GM12878 (cell line): Measurements from ENCODE around the gene C19orf12.

Experiments
- ATF7 ChIP-seq: fragments of 450-650 bp; IDR thresholded peaks from 2 replicates; pipeline ENCODE4 v1.6.1; 2016; ENCODE audit warnings: low read depth, mild to moderate bottlenecking
- CEBPB ChIP-seq, 2 experiments: fragments of 150-350 bp in 1 of 2; IDR thresholded peaks; 2 replicates each; pipeline ENCODE4 v1.6.1; 2012 to 2014; ENCODE audit warnings: low read depth in 2 of 2, low read length in 2 of 2, borderline replicate concordance in 1 of 2, inconsistent platforms in 1 of 2
- CHD2 ChIP-seq: IDR thresholded peaks from 2 replicates; pipeline ENCODE4 v1.6.1; 2011; ENCODE audit warnings: low read depth, low read length, improper control_type of control experiment, borderline replicate concordance
- GABPA ChIP-seq: IDR thresholded peaks from 2 replicates; pipeline ENCODE4 v1.6.1; 2014; ENCODE audit warnings: antibody characterized with exemption, low read depth, mild to moderate bottlenecking, inconsistent platforms
- NR2C1 ChIP-seq: fragments of 450-650 bp; IDR thresholded peaks from 2 replicates; pipeline ENCODE4 v1.6.1; 2017; ENCODE audit warnings: antibody characterized with exemption, mild to moderate bottlenecking, moderate library complexity
- POLR2A ChIP-seq: IDR thresholded peaks from 2 replicates; pipeline ENCODE4 v1.6.1; 2011; ENCODE audit warnings: low read depth, mild to moderate bottlenecking, low read length
- RBBP5 ChIP-seq: fragments of 200-600 bp; sonication (generic); conservative IDR thresholded peaks from 2 replicates; pipeline ENCODE4 v1.6.1; 2016
- TAF1 ChIP-seq: IDR thresholded peaks from 2 replicates; pipeline ENCODE4 v1.6.1; 2011; ENCODE audit warnings: mild to moderate bottlenecking, low read depth, low read length, borderline replicate concordance
- TCF12 ChIP-seq: IDR thresholded peaks from 2 replicates; pipeline ENCODE4 v1.6.1; 2011; ENCODE audit warnings: low read depth, mild to moderate bottlenecking, low read length
- ZNF384 ChIP-seq: IDR thresholded peaks from 2 replicates; pipeline ENCODE4 v1.6.1; 2012; ENCODE audit warnings: low read depth, mild to moderate bottlenecking, low read length, improper control_type of control experiment, borderline replicate concordance
- TF ChIP-seq, protein P1 (sequence below), 3 experiments: IDR thresholded peaks in 2 of 3; conservative IDR thresholded peaks in 1 of 3; 2 replicates each; pipeline ENCODE4 v1.5.1; 2011; ENCODE audit warnings: low read depth in 3 of 3, low read length in 3 of 3, mild to moderate bottlenecking in 3 of 3, control low read depth in 2 of 3, moderate library complexity in 2 of 3, inconsistent platforms in 1 of 3, mixed read lengths in 1 of 3; ENCODE audit not compliant: control insufficient read depth in 2 of 3, insufficient read depth in 1 of 3; ENCODE audit errors: extremely low read depth in 1 of 3
- TF ChIP-seq, protein P2 (sequence below): IDR thresholded peaks from 2 replicates; pipeline ENCODE4 v1.6.1; 2012; ENCODE audit warnings: mild to moderate bottlenecking, low read depth, low read length
- TF ChIP-seq, protein P3 (sequence below): fragments of 150-350 bp; IDR thresholded peaks from 2 replicates; pipeline ENCODE4 v1.6.1; 2016; ENCODE audit warnings: low read depth, low read length

DNA sequence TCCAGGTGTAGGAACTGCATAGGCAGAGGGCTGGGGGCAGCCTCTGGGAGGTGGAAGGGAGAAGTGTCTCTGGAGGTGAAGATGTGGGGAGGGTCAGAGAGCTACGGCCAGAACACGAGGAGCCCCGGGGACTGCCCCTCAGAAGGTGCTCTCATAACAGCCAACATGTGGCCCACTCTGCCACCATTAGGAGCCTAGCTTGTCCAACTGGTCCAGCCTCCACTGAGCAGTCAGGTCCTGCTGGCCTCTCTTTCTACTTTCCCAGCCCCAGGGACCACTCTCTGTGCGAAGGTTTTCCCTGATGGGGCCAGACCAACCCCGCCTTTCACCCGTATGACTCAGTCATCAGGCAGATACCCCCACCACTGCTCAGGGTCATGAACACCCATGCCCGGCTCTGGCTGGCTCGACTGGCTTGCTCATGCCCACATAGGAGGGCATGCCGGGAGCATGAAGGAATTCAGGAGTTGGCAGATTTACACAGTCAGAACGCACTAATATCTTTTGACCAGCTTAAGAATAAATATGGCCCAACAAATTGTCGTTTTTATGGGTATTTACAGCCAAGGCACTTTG, 37.5 kb upstream of the C19orf12 start:
- TF ChIP-seq NR2C1 (no peak), ZNF384 (no peak), TCF12 (no peak), ATF7 (no peak), TAF1 (no peak), RBBP5 (no peak), POLR2A (no peak), GABPA (no peak), CEBPB (IDR thresholded peaks at IDR 0.05; ENCODE audit: borderline replicate concordance in 1 of 2, low read depth in 2 of 2, low read length in 2 of 2) (no peak), CHD2 (no peak)
- TF ChIP-seq, protein P1, sequence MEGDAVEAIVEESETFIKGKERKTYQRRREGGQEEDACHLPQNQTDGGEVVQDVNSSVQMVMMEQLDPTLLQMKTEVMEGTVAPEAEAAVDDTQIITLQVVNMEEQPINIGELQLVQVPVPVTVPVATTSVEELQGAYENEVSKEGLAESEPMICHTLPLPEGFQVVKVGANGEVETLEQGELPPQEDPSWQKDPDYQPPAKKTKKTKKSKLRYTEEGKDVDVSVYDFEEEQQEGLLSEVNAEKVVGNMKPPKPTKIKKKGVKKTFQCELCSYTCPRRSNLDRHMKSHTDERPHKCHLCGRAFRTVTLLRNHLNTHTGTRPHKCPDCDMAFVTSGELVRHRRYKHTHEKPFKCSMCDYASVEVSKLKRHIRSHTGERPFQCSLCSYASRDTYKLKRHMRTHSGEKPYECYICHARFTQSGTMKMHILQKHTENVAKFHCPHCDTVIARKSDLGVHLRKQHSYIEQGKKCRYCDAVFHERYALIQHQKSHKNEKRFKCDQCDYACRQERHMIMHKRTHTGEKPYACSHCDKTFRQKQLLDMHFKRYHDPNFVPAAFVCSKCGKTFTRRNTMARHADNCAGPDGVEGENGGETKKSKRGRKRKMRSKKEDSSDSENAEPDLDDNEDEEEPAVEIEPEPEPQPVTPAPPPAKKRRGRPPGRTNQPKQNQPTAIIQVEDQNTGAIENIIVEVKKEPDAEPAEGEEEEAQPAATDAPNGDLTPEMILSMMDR (IDR thresholded peaks at IDR 0.05 in 2 of 3, conservative IDR thresholded peaks at IDR 0.05 in 1 of 3; ENCODE audit: control insufficient read depth in 2 of 3, extremely low read depth in 1 of 3, insufficient read depth in 1 of 3, low read depth in 3 of 3, low read length in 3 of 3), result no peak
- TF ChIP-seq, protein P2, sequence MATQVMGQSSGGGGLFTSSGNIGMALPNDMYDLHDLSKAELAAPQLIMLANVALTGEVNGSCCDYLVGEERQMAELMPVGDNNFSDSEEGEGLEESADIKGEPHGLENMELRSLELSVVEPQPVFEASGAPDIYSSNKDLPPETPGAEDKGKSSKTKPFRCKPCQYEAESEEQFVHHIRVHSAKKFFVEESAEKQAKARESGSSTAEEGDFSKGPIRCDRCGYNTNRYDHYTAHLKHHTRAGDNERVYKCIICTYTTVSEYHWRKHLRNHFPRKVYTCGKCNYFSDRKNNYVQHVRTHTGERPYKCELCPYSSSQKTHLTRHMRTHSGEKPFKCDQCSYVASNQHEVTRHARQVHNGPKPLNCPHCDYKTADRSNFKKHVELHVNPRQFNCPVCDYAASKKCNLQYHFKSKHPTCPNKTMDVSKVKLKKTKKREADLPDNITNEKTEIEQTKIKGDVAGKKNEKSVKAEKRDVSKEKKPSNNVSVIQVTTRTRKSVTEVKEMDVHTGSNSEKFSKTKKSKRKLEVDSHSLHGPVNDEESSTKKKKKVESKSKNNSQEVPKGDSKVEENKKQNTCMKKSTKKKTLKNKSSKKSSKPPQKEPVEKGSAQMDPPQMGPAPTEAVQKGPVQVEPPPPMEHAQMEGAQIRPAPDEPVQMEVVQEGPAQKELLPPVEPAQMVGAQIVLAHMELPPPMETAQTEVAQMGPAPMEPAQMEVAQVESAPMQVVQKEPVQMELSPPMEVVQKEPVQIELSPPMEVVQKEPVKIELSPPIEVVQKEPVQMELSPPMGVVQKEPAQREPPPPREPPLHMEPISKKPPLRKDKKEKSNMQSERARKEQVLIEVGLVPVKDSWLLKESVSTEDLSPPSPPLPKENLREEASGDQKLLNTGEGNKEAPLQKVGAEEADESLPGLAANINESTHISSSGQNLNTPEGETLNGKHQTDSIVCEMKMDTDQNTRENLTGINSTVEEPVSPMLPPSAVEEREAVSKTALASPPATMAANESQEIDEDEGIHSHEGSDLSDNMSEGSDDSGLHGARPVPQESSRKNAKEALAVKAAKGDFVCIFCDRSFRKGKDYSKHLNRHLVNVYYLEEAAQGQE, result no peak
- TF ChIP-seq, protein P3, sequence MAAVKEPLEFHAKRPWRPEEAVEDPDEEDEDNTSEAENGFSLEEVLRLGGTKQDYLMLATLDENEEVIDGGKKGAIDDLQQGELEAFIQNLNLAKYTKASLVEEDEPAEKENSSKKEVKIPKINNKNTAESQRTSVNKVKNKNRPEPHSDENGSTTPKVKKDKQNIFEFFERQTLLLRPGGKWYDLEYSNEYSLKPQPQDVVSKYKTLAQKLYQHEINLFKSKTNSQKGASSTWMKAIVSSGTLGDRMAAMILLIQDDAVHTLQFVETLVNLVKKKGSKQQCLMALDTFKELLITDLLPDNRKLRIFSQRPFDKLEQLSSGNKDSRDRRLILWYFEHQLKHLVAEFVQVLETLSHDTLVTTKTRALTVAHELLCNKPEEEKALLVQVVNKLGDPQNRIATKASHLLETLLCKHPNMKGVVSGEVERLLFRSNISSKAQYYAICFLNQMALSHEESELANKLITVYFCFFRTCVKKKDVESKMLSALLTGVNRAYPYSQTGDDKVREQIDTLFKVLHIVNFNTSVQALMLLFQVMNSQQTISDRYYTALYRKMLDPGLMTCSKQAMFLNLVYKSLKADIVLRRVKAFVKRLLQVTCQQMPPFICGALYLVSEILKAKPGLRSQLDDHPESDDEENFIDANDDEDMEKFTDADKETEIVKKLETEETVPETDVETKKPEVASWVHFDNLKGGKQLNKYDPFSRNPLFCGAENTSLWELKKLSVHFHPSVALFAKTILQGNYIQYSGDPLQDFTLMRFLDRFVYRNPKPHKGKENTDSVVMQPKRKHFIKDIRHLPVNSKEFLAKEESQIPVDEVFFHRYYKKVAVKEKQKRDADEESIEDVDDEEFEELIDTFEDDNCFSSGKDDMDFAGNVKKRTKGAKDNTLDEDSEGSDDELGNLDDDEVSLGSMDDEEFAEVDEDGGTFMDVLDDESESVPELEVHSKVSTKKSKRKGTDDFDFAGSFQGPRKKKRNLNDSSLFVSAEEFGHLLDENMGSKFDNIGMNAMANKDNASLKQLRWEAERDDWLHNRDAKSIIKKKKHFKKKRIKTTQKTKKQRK, result no peak
